ENCODE results near the gene CTSD.

Gene CTSD

DNA sequence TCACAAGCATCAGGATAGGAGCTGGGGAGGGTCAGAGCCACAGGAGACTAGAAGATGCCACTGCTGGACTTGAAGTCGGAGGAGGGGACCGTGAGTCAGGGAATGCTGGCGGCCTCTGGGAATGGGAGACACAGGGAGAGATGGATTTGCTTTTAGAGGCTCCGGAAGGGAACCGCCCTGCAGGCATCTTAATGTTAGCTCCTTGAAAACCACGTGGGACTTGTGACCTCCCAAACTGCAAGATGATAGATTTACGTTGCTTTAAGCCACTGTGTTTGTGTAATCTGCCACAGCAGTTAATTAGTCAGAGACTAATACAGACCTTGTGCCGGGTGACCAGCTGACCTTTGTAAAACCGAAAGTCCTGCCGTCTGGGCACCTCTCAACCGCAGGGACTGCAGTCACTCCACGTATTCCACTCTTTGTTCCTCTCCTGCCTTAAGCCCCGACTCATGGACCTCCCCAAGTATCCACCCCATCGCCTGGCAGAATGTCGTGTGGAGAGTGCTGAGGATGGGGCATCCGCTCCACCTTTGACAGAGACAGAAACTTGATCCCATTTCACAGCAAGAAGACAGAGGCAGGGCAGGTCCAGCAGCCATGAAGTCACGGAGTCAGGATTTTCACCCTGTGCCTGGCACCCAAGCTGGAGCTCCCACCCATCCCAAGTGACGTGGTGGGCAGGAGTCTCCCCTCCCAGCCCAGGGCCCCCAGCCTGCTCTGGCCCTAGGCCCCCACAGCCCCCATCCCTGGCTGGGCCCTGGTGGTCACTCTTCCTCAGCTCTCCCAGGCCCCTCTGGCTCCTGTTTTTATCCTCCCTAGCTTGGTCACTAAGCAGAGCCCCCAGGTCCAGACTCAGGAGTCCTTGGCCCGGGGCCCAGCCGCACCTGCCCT lies 19.4 kb upstream of the CTSD start:
- no peak for DNase-seq

GRCh38 chr11:1782031-1782590 lies 18.4 kb upstream of the CTSD start:
- DNase-seq (no peak), ATAC-seq (no peak)

More for the DNA sequence above, 19.4 kb upstream of the CTSD start:
- no peak for ATAC-seq

DNA sequence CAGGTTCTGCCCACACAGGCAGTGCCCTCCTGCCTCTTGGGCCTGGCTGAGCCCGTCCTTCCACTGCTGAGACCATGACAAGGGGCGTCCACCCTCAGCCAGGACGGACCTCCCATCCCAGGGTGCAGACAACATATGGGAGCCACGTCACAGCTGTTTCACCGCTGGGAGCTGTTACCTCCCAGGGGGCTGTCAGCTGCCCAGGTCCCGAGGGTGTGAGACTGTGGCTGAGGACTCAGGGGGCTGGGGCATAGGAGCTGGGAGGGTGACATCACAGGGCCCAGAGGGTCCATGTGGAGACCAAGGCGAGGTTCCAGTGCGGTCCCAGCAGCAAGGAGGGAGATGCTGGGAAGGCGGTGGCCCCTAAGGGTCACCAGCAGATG lies 17.9 kb upstream of the CTSD start:
- DNase-seq (no peak), ATAC-seq (no peak)

GRCh38 chr11:1780700-1781592 lies 17.2 kb upstream of the CTSD start:
- ATAC-seq = no peak
- no peak for DNase-seq

DNA sequence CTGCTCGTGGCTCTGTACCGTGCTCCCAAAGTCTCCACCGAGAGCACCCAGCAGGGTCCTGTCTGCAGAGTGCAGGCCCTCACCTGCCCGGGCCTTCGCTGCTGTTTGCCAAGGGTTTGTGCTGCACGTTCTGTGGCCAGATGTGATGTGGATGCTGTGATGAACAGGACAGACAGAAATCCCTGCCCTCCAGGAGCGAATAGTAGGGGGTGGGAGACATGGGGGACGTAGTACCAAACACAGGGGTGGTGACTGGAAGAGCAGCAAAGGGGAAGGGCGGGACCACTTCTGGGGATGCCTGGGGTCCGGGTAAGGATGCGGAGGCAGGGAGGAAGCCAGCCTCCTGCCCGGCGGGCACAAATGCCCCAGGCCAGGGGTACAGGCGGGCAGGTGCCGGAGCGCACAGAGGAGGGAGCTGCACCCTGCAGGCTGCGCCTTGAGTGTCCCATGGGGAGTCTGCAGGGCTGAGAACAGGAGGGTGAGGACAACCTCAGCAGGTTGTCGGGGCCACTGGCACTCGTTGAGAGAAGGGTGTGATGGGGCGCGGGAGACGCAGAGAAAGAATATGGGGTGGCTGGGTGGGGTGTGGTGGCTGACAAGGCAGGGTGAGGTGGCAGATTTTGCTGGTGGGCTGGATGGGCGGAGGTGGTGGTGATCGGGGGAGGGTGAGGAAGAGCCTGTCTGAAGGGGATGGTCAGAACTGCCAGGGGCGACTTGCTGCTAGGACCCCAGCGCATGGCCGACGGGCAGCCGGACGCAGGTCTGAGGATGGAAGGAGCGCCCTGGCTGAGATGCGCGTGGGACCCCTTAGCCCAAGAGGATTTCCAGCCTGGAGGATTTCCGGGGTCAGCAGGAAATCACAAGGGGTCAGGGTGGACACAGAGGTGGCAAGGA lies 16.3 kb upstream of the CTSD start:
- no peak for DNase-seq
- no peak for ATAC-seq

GRCh38 chr11:1779034-1779805 lies 15.5 kb upstream of the CTSD start:
- ATAC-seq (no peak), DNase-seq (no peak)

- ATAC-seq (no peak), DNase-seq (no peak)
These were observed 14.6 kb upstream of the CTSD start for GRCh38 chr11:1778141-1778911.

DNA sequence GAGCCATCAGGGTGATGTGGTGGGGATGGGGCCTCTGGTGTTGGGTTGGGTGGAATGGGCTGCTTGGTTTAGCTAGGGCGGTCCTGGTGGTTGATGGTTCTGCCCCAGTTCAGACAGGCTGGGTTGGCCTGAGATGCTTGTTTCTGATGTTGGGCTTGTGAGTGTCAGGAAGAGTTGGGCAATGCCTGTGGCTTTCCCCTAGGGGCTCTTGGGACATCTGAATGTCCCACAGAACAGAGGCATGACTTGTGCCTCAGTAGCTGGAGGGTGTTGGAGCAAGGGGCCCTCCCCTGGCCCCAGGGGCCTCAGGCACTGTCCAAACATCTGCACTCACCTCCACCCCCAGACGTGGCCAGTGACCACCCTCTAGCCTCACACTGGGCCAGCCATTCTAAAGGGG lies 14.0 kb upstream of the CTSD start:
- ATAC-seq = no peak

DNA sequence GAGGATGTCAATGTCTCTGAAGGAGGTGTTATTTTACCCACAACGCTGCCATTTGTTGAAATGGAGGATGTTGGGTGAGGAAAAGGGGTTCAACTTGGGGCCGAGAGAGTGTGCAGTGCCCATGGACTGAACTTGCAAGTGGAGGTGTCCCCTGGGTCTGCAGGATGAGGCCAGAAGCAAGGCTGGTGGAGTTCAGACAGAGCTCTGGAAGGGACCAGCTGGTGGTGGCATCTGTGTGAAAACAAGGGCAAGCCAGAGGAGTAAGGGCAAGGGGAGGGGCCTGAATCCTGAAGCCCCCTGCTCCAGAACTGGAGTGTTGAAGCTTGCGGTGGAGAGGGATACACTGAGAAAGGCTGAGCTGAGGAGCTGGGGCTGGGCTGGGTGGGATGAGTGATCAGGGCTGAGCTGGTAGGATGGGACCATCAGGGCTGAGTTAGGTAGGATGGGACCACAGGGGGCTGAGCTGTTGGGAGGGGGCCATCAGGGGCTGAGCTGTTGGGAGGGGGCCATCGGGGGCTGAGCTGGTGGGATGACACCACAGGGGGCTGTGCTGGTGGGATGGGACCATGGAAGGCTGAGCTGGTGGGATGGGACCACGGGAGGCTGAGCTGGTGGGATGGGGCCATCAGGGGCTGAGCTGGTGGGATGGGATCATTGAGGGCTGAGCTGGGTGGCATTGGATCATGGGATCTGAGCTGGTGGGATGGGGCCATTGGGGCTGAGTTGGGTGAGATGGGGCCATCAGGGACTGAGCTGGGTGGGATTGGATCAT lies 13.4 kb upstream of the CTSD start:
- ATAC-seq (no peak), DNase-seq (no peak)

More for the DNA sequence above, 14.0 kb upstream of the CTSD start:
- DNase-seq = no peak

DNA sequence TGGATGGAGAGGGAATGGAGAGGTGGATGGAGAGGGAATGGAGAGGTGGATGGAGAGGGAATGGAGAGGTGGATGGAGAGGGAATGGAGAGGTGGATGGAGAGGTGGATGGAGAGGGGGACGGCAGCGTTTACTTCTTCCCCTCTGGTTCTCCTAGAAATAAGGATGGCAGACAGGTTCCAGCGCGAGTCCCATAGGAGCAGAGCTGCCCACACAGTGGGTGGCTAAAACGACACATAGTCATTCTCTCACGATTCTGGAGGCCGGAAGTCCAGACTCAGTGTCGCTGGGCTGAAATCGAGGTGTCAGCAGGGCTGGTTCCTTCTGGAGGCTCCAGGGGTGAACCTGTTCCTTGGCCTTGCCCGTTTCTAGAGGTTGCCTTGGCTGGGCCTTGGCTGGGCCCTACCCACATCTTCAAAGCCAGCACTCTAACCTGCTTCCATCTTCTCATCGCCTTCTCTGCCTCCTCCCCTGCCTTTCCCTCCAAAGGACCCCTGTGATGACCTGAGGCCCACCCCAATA lies 12.7 kb upstream of the CTSD start:
- no peak for ATAC-seq
- DNase-seq = no peak

DNA sequence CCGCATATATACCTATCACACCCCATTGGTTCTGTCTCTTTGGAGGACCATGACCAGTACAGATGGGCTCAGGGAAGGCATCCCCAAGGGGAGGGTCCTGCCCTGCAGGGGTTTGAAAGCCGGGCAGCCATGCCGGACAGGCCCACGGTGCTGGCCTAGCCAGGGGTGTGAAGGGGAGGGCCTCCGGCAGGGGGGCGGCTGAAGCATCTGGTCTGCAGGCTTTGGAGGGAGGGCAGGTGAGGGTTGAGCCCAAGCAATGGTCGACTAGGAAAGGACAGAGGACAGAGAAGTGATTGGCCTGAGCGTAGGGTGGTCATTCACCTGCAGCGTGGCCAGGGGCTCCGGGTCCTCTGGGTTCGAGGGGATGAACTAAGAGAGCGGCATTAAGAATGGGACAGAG lies 11.2 kb upstream of the CTSD start:
- DNase-seq (no peak), ATAC-seq (no peak)

DNA sequence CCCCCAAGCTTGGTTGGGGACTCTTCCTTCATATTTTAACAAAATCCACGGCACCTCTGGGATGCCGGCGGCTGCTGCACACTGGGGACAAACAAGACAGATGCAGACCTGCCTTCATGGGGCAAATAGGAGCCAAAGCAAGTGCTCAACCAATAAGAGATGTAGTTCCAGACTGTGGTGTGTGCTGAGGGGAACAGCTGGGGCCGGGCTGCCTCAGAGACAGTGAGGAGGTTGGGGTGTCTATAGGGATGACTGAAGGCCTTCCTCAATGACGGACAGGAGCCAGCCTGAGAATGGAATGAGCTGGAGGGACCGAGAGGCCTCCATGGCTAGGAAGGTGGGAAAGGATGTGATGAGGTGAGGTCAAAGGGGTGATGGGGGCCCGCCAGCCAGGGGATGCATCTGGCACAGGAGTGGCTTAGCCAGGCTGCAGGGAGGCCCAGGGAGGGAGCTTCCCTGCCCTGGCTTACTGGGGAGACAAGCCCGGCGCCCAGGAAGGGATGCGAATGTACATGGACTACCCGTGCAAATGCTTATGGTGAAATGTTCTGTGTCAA lies 10.3 kb upstream of the CTSD start:
- ATAC-seq = no peak
- DNase-seq = no peak

DNA sequence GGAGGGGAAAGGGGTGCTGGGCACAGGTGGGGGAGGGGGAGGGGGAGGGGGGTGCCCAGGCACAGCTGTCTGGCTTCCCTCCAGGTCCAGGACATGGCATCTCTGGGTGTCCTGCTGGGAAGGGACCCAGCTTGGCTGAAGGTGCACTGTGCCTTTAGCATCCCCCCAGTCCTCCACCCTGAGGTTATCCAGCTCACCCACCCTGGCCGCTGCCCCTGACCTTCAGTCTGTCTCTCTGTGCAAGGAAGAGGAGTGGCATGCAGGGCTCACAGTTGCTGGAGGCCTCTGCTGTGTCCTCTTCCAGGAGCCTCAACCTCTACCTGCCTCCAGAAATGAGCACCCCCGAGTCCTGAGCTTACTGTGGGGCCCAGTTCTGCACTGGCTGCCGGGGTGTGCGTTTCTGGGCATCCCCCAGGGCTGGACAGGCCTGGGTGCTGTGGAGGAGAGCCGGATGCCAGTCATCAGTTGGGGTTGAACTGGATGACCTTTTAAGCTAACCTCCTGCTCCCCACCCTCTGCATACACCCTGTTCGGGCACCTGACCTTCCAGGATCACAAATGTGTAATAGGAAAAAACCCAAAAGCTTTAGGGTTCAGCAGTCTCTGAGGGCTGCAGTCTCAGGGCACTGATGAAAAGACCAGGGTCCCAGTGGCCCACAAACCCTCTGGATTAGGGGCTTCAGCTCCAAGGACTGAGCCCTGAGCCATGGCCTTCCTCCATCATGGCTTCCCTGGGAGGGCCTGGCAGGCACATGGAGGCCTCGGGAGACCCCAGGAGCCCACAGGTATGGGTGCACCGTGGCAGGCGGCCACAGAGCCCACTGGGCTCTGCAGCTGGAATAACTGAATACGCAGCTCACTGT lies 9.6 kb upstream of the CTSD start:
- no peak for DNase-seq
- no peak for ATAC-seq

GRCh38 chr11:1772270-1773130 lies 8.8 kb upstream of the CTSD start:
- DNase-seq = peak; percentile 59
- peak; percentile 88 for ATAC-seq

DNA sequence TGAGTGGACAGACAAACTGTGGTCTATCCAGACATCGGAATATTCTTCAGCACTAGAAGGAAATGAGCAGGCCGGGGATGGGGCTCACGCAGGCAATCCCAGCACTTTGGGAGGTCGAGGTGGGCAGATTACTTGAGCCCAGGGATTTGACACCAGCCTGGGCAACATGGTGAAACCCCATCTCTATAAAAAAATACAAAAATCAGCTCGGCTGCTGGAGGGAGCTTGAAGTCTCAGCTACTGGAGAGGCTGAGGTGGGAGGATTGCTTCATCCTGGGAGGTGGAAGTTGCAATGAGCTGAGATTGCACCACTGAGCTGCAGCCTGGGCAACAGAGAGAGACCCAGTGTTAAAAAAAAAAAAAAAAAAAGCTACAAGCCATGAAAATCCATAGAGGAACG lies 8.0 kb upstream of the CTSD start:
- ATAC-seq (no peak), DNase-seq (no peak)

DNA sequence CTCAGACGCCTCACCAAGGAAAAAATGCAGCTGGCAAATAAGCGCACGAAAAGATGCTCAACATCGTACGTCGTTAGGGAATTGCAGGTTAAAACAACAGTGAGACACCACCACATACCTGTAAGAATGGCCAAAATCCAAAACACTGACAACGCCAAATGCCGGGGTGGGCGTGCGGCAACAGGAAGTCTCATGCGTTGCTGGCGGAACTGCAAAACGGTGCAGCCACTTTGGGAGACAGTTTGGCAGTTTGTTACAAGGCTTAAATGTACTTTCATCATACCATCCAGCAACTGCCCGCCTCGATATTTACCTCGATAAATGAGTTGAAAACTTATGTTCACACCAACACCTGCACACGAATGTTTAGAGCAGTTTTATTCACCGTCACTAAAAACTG lies 7.5 kb upstream of the CTSD start:
- DNase-seq (no peak), ATAC-seq (no peak)

DNA sequence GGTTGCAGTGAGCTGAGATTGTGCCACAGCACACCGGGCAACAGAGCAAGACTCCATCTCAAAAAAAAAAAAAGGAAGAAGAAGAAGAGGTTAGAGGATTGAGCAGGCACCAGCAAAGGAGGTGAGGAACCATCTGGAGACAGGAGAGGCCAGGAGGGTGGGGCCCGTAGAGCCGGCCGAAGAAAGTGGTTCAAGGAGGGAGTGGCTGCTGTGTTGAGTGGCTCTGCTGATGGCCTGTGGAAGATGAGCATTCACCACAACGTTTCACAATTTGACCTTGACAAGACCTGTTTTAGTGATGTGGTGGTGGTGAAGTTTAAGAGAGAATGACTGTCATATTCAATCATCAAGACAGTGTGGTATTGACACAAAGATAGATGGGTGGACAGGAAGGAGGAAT lies 6.8 kb upstream of the CTSD start:
- ATAC-seq = no peak

More for the DNA sequence above, 6.8 kb upstream of the CTSD start:
- no peak for DNase-seq
